HG02840 (cell line): ENCODE measurements around the gene CIITA.

ENCODE experiments used
- ATAC-seq: cut with Tn5 transposase; IDR thresholded peaks from one replicate; pipeline ENCODE4 v1.9.1; 2021; ENCODE audit warnings: mild to moderate bottlenecking, moderate library complexity, moderate number of reproducible peaks; ENCODE audit not compliant: unreplicated experiment, low FRiP score

Gene CIITA

GRCh38 chr16:10851512-10851911 lies 25.5 kb upstream of the CIITA start:
- ATAC-seq, result no peak

- no peak for ATAC-seq
Measured at GRCh38 chr16:10852286-10852685, 24.7 kb upstream of the CIITA start.

GRCh38 chr16:10852948-10853347 lies 24.1 kb upstream of the CIITA start:
- ATAC-seq, result no peak

GRCh38 chr16:10856042-10856441 lies 21.0 kb upstream of the CIITA start:
- ATAC-seq, result no peak

- ATAC-seq, result no peak
Measured at GRCh38 chr16:10858203-10858602, 18.8 kb upstream of the CIITA start.

GRCh38 chr16:10859020-10859419 lies 18.0 kb upstream of the CIITA start:
- no peak for ATAC-seq

- no peak for ATAC-seq
Measured at GRCh38 chr16:10859658-10860057, 17.3 kb upstream of the CIITA start.

GRCh38 chr16:10862438-10862837 lies 14.6 kb upstream of the CIITA start:
- no peak for ATAC-seq

- no peak for ATAC-seq
Measured at GRCh38 chr16:10865991-10866966, 10.7 kb upstream of the CIITA start.

GRCh38 chr16:10867199-10867598 lies 9.8 kb upstream of the CIITA start:
- no peak for ATAC-seq

- no peak for ATAC-seq
Measured at GRCh38 chr16:10868104-10868595, 8.9 kb upstream of the CIITA start.

GRCh38 chr16:10868596-10869469 lies 8.2 kb upstream of the CIITA start:
- ATAC-seq, result no peak

- no peak for ATAC-seq
Measured at GRCh38 chr16:10870137-10870776, 6.7 kb upstream of the CIITA start.

- no peak for ATAC-seq
Measured at GRCh38 chr16:10870808-10871156, 6.2 kb upstream of the CIITA start.

GRCh38 chr16:10871157-10871991 lies 5.6 kb upstream of the CIITA start:
- ATAC-seq, result no peak

- no peak for ATAC-seq
Measured at GRCh38 chr16:10876315-10876714, 687 bp upstream of the CIITA start.

GRCh38 chr16:10877472-10877946 lies 507 bp downstream of the CIITA start:
- ATAC-seq, result peak; percentile 11

- ATAC-seq, result no peak
Measured at GRCh38 chr16:10878328-10878643, 1.3 kb downstream of the CIITA start.

GRCh38 chr16:10878644-10879501 lies 1.9 kb downstream of the CIITA start:
- ATAC-seq, result no peak
